Ishikawa (cell line): ENCODE results near the gene SHD.

Experiments used
- CEBPB ChIP-seq: IDR thresholded peaks from 2 replicates; pipeline ENCODE4 v1.6.1; 2012
- CREB1 ChIP-seq: IDR thresholded peaks from 2 replicates; pipeline ENCODE4 v1.6.1; 2012; ENCODE audit warnings: low read depth
- EGR1 ChIP-seq: IDR thresholded peaks from 2 replicates; pipeline ENCODE4 v1.6.1; 2012
- EP300 ChIP-seq: IDR thresholded peaks from 2 replicates; pipeline ENCODE4 v1.6.1; 2012; ENCODE audit warnings: borderline replicate concordance
- FOXM1 ChIP-seq: IDR thresholded peaks from 2 replicates; pipeline ENCODE4 v1.6.1; 2012; ENCODE audit warnings: low read depth, borderline replicate concordance
- NFIC ChIP-seq: IDR thresholded peaks from 2 replicates; pipeline ENCODE4 v1.6.1; 2012
- RAD21 ChIP-seq: IDR thresholded peaks from 2 replicates; pipeline ENCODE4 v1.6.1; 2012; ENCODE audit warnings: low read depth
- TAF1 ChIP-seq: IDR thresholded peaks from 2 replicates; pipeline ENCODE4 v1.6.1; 2012; ENCODE audit warnings: low read depth, mild to moderate bottlenecking
- TCF12 ChIP-seq: IDR thresholded peaks from 2 replicates; pipeline ENCODE4 v1.6.1; 2012; ENCODE audit warnings: low read depth
- TEAD4 ChIP-seq: IDR thresholded peaks from 2 replicates; pipeline ENCODE4 v1.6.1; 2012
- USF1 ChIP-seq: IDR thresholded peaks from 2 replicates; pipeline ENCODE4 v1.6.1; 2012
- YY1 ChIP-seq: IDR thresholded peaks from 2 replicates; pipeline ENCODE4 v1.6.1; 2012; ENCODE audit warnings: low read depth
- ZBTB7A ChIP-seq: IDR thresholded peaks from 2 replicates; pipeline ENCODE4 v1.6.1; 2012; ENCODE audit warnings: low read depth
- TF ChIP-seq, protein P1 (sequence below): IDR thresholded peaks from 2 replicates; pipeline ENCODE4 v1.6.1; 2012; ENCODE audit warnings: low read depth, mild to moderate bottlenecking
- TF ChIP-seq, protein P2 (sequence below): IDR thresholded peaks from 2 replicates; pipeline ENCODE4 v1.6.1; 2012

SHD gene

DNA sequence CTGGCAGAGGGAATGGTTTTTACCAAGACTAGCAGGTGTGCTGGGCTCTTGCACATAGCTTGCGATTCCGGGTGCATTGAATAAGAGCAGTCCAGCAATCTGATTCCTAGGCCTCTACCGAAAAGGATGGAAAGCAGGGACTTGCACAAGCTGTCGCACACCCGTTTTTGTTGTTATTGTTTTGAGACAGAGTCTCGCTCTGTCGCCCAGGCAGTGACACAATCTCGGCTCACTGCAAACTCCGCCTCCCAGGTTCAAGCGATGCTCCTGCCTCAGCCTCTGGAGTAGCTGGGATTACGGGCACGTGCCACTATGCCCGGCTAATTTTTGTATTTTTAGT lies 44.2 kb upstream of the SHD start:
- TF ChIP-seq RAD21 (no peak), NFIC (no peak), FOXM1 (no peak), YY1 (no peak), TCF12 (no peak), CREB1 (no peak)
- TF ChIP-seq, protein P1, sequence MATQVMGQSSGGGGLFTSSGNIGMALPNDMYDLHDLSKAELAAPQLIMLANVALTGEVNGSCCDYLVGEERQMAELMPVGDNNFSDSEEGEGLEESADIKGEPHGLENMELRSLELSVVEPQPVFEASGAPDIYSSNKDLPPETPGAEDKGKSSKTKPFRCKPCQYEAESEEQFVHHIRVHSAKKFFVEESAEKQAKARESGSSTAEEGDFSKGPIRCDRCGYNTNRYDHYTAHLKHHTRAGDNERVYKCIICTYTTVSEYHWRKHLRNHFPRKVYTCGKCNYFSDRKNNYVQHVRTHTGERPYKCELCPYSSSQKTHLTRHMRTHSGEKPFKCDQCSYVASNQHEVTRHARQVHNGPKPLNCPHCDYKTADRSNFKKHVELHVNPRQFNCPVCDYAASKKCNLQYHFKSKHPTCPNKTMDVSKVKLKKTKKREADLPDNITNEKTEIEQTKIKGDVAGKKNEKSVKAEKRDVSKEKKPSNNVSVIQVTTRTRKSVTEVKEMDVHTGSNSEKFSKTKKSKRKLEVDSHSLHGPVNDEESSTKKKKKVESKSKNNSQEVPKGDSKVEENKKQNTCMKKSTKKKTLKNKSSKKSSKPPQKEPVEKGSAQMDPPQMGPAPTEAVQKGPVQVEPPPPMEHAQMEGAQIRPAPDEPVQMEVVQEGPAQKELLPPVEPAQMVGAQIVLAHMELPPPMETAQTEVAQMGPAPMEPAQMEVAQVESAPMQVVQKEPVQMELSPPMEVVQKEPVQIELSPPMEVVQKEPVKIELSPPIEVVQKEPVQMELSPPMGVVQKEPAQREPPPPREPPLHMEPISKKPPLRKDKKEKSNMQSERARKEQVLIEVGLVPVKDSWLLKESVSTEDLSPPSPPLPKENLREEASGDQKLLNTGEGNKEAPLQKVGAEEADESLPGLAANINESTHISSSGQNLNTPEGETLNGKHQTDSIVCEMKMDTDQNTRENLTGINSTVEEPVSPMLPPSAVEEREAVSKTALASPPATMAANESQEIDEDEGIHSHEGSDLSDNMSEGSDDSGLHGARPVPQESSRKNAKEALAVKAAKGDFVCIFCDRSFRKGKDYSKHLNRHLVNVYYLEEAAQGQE: no peak

DNA sequence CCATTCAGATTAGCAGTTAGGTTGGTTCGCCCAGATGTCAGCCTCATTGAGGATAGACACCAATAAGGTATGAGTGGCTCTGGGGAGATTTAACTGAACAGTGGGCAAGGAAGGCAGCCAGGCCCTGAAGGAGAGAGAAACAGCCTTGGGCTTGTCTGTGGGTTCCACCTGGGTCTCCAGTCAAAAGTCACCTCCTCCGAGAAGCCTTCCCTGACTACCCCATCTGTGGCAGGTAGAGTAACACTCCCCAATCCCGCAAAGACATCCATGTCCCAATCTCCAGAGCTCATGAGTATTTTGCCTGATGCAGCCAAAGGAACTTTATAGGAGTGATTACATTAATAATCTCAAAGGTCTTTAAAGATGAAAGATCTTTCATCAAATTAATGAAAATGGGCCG lies 40.2 kb upstream of the SHD start:
- TF ChIP-seq EP300 (no peak), CEBPB (no peak), YY1 (no peak), RAD21 (no peak), TCF12 (no peak), USF1 (no peak), TAF1 (no peak), CREB1 (no peak), NFIC (no peak), EGR1 (no peak), TEAD4 (no peak)
- TF ChIP-seq, protein P1: no peak

- TF ChIP-seq TAF1: no peak
- TF ChIP-seq, protein P1: no peak
- TF ChIP-seq, protein P2, sequence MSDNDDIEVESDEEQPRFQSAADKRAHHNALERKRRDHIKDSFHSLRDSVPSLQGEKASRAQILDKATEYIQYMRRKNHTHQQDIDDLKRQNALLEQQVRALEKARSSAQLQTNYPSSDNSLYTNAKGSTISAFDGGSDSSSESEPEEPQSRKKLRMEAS: no peak
- TF ChIP-seq TCF12: no peak
- no peak for TF ChIP-seq EGR1
- TF ChIP-seq USF1: no peak
- no peak for TF ChIP-seq CEBPB
- no peak for TF ChIP-seq YY1
- no peak for TF ChIP-seq EP300
- no peak for TF ChIP-seq NFIC
- no peak for TF ChIP-seq TEAD4
Observed at GRCh38 chr19:4241824-4242430, 37.1 kb upstream of the SHD start.

DNA sequence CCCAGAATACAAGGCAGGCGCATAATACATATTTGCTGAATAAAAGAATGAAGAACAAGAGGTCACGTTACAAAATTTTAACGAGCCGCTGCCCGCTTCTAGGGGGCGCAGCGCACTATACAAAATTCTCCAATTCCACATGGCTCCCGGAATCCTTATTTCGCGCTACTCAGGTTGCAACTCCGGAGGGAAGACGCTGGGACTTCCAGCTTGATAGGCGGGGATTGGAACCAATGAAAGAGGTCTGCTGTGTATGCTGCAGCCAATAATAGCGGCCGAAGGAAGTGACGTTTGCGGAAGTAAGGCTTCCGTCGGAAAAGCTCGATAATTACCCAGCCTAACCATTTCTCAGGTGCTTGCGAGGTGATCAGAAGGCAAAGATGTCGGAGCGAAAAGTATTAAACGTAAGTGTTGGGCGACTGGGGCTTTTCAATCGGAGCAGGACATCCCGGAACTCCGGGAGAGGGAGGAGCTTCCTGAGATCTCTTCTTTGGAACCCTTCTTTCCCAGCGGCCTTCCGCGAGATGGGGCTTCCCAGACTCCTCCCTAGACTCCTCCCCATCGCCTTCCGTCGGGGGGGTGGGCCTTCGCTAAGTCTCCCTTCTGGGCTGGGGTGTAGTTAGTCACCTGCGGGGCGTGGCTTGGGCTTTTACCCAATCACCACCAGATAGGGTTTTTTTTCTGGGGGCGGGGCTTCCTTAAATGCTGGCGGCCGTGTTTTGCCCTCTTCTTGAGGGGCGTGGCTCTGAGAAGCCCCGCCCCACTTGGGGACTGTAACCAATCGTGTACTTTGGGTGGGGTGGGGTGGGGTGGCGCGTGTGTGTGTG lies 32.1 kb upstream of the SHD start, which contains the start of gene YJU2:
Gene YJU2 (plus strand): TSS at position 314 of the 827 bp plus-strand sequence. CDS start 67 bp downstream, at position 381.
- TF ChIP-seq EP300 (peak; percentile 33; the same call in 1 of the 2 replicates), USF1 (peak; percentile 73), ZBTB7A (no peak), CREB1 (peak; percentile 92), YY1 (peak; percentile 85), TEAD4 (peak; percentile 60), EGR1 (no peak), RAD21 (peak; percentile 49), TAF1 (peak; percentile 37; the same call in 1 of the 2 replicates), TCF12 (peak; percentile 83), FOXM1 (peak; percentile 69; the same call in 1 of the 2 replicates), CEBPB (0 out of 2 replicates have a peak, but pooled peaks have one; percentile 2), NFIC (0 out of 2 replicates have a peak, but pooled peaks have one; percentile 22)
- TF ChIP-seq, protein P1: no peak
- TF ChIP-seq, protein P2: peak; percentile 95
